Activated T-cell treated with anti-CD3 and anti-CD28 coated beads, Interleukin-2, amount 50 U/mL, for 1 hour (primary cell): ENCODE results near the gene SMC5.
"Not testable (repeated sequence)": the region's sequence is repeated elsewhere in the genome, so short reads cannot be mapped to it uniquely, and the experiment has no call there.

Experiments used
- DNase-seq: peaks from one replicate; pipeline ENCODE4 v3.0.0-alpha.2; 2020

The SMC5 gene

GRCh38 chr9:70278305-70278704 is 19.5 kb downstream of the SMC5 start:
- DNase-seq = no peak

- no peak for DNase-seq
Observed at GRCh38 chr9:70283848-70284247, 25.1 kb downstream of the SMC5 start.

GRCh38 chr9:70285246-70285645 is 26.5 kb downstream of the SMC5 start:
- no peak for DNase-seq

- no peak for DNase-seq
Observed at GRCh38 chr9:70285981-70286598, 27.3 kb downstream of the SMC5 start.

- DNase-seq = no peak
Observed at GRCh38 chr9:70290626-70291025, 31.8 kb downstream of the SMC5 start.

GRCh38 chr9:70291446-70291845 is 32.7 kb downstream of the SMC5 start:
- no peak for DNase-seq

- DNase-seq = no peak
Observed at GRCh38 chr9:70292253-70292652, 33.5 kb downstream of the SMC5 start.

- DNase-seq = no peak
Observed at GRCh38 chr9:70293214-70293613, 34.4 kb downstream of the SMC5 start.

- DNase-seq = no peak
Observed at GRCh38 chr9:70297141-70297540, 38.4 kb downstream of the SMC5 start.

GRCh38 chr9:70298245-70298771 is 39.5 kb downstream of the SMC5 start:
- no peak for DNase-seq

- no peak for DNase-seq
Observed at GRCh38 chr9:70303268-70303667, 44.5 kb downstream of the SMC5 start.

- no peak for DNase-seq
Observed at GRCh38 chr9:70304810-70305209, 46.0 kb downstream of the SMC5 start.

- no peak for DNase-seq
Observed at GRCh38 chr9:70315389-70315788, 56.6 kb downstream of the SMC5 start.

GRCh38 chr9:70318002-70318401 is 59.2 kb downstream of the SMC5 start:
- no peak for DNase-seq

GRCh38 chr9:70322096-70322495 is 63.3 kb downstream of the SMC5 start:
- DNase-seq = no peak

GRCh38 chr9:70324963-70325362 is 66.2 kb downstream of the SMC5 start:
- no peak for DNase-seq

- not testable (repeated sequence) for DNase-seq
Observed at GRCh38 chr9:70328625-70329024, 69.8 kb downstream of the SMC5 start.

- DNase-seq = no peak
Observed at GRCh38 chr9:70340572-70340971, 81.8 kb downstream of the SMC5 start.

GRCh38 chr9:70347046-70347445 is 88.3 kb downstream of the SMC5 start:
- no peak for DNase-seq

- no peak for DNase-seq
Observed at GRCh38 chr9:70352356-70352755, 93.6 kb downstream of the SMC5 start.

- no peak for DNase-seq
Observed at GRCh38 chr9:70352802-70353201, 94.0 kb downstream of the SMC5 start.

GRCh38 chr9:70355801-70356200 is 97.0 kb downstream of the SMC5 start:
- no peak for DNase-seq

GRCh38 chr9:70362952-70363351 is 104.2 kb downstream of the SMC5 start:
- no peak for DNase-seq

GRCh38 chr9:70363760-70364159 is 105.0 kb downstream of the SMC5 start:
- no peak for DNase-seq

GRCh38 chr9:70367305-70367930 is 108.6 kb downstream of the SMC5 start:
- no peak for DNase-seq
